K562 (cell line): Measurements from ENCODE around the gene PAX2. TPM values are rescaled to one million over a fixed set of nuclear protein-coding genes. Genes with fewer than 3 reads are reported as not detected.

Experiments used
- ATF7 ChIP-seq: fragments of 450-650 bp; IDR thresholded peaks from 2 replicates; pipeline ENCODE4 v1.7.1; 2014; ENCODE audit warnings: mild to moderate bottlenecking, moderate library complexity
- BCL6 ChIP-seq: fragments of 250-450 bp; sonication (Bioruptor Pico); IDR thresholded peaks from 2 replicates; pipeline ENCODE4 v1.4.0; 2020
- BMI1 ChIP-seq: fragments of 150-350 bp; IDR thresholded peaks from 2 replicates; pipeline ENCODE4 v1.6.1; 2014; ENCODE audit warnings: low read length
- CEBPB ChIP-seq: fragments of 450-650 bp; IDR thresholded peaks from 2 replicates; pipeline ENCODE4 v1.6.1; 2016; ENCODE audit warnings: missing genetic modification characterization, missing compliant biosample characterization
- DNMT1 ChIP-seq: fragments of 450-650 bp; IDR thresholded peaks from 2 replicates; pipeline ENCODE4 v1.6.1; 2016; ENCODE audit warnings: antibody characterized with exemption, mild to moderate bottlenecking
- GABPB2 ChIP-seq: fragments of 250-450 bp; sonication (Bioruptor Pico); conservative IDR thresholded peaks from 2 replicates; pipeline ENCODE4 v1.5.1; 2021; ENCODE audit warnings: mild to moderate bottlenecking
- HDAC2 ChIP-seq: fragments of 450-650 bp; IDR thresholded peaks from 2 replicates; pipeline ENCODE4 v1.6.1; 2016; ENCODE audit warnings: mild to moderate bottlenecking
- HMBOX1 ChIP-seq: sonication (generic); IDR thresholded peaks from 2 replicates; pipeline ENCODE4 v1.6.1; 2016
- KDM1A ChIP-seq, 2 experiments: fragments of 450-650 bp; IDR thresholded peaks; 2 replicates each; pipeline ENCODE4 v1.6.1; 2016; ENCODE audit warnings: mild to moderate bottlenecking in 2 of 2
- KDM2B ChIP-seq: fragments of 250-450 bp; sonication (Bioruptor Pico); IDR thresholded peaks from 2 replicates; pipeline ENCODE4 v1.8.0; 2021; ENCODE audit warnings: mild to moderate bottlenecking, moderate library complexity
- MEIS2 ChIP-seq: fragments of 450-650 bp; IDR thresholded peaks from 2 replicates; pipeline ENCODE4 v1.6.1; 2014; ENCODE audit warnings: mild to moderate bottlenecking; ENCODE audit not compliant: partially characterized antibody
- MLLT1 ChIP-seq, 2 experiments: fragments of 450-650 bp; IDR thresholded peaks; 2 replicates each; pipeline ENCODE4 v1.6.1; 2016
- MYNN ChIP-seq, 2 experiments: sonication (generic); formaldehyde crosslinking in 1 of 2; IDR thresholded peaks; 2 replicates each; pipeline versions ENCODE4 v1.5.0 to v1.6.1; 2016 to 2020; ENCODE audit warnings: antibody characterized with exemption in 1 of 2, missing genetic modification reagents in 1 of 2
- NELFE ChIP-seq: IDR thresholded peaks from 2 replicates; pipeline ENCODE4 v1.6.1; 2011; ENCODE audit warnings: mild to moderate bottlenecking; ENCODE audit not compliant: insufficient read depth, insufficient read length
- RAD51 ChIP-seq: fragments of 450-650 bp; IDR thresholded peaks from 2 replicates; pipeline ENCODE4 v1.7.1; 2016; ENCODE audit warnings: low read depth, mild to moderate bottlenecking, borderline replicate concordance
- RREB1 ChIP-seq: fragments of 250-450 bp; sonication (Bioruptor Pico); IDR thresholded peaks from 2 replicates; pipeline ENCODE4 v1.4.0; 2020
- RUNX1 ChIP-seq: sonication (generic); IDR thresholded peaks from 2 replicates; pipeline ENCODE4 v1.6.1; 2016; ENCODE audit warnings: antibody characterized with exemption, low read depth
- TRIM24 ChIP-seq, 2 experiments: fragments of 450-650 bp; IDR thresholded peaks; 2 replicates each; pipeline ENCODE4 v1.6.1; 2016
- ZBTB1 ChIP-seq: sonication (generic); formaldehyde crosslinking; IDR thresholded peaks from 2 replicates; pipeline ENCODE4 v1.8.1; 2023; ENCODE audit warnings: missing genetic modification reagents, low read depth, mild to moderate bottlenecking, borderline replicate concordance
- ZBTB8A ChIP-seq: fragments of 450-650 bp; IDR thresholded peaks from 2 replicates; pipeline ENCODE4 v1.6.1; 2018; ENCODE audit warnings: mild to moderate bottlenecking, moderate library complexity; ENCODE audit not compliant: partially characterized antibody
- ZNF57 ChIP-seq: fragments of 450-650 bp; formaldehyde crosslinking; IDR thresholded peaks from 2 replicates; pipeline ENCODE4 v1.4.0; 2020; ENCODE audit warnings: mild to moderate bottlenecking, moderate library complexity
- ZSCAN32 ChIP-seq: fragments of 450-650 bp; formaldehyde crosslinking; IDR thresholded peaks from 2 replicates; pipeline ENCODE4 v1.4.0; 2020; ENCODE audit warnings: mild to moderate bottlenecking, moderate library complexity
- polyA plus RNA-seq, 8 experiments: library from polyadenylated mRNA; depleted of rRNA in 4 of 8; stranded (reverse) in 5 of 8; unstranded in 3 of 8; fragments of >200 nt; fragmentation: Nextera tagmentation in 2 of 8; fragmentation: Illumina TruSeq in 1 of 8; extraction: Ambion mirVana in 2 of 8; extraction: Trizol in 1 of 8; gene quantifications; 2 replicates each; pipeline versions ENCODE4 v1.2.1 to v1.2.3, GENCODE V29; 2011 to 2014; ENCODE audit warnings: inconsistent platforms in 1 of 8, missing spikeins in 1 of 8
- total RNA-seq, 7 experiments: library from RNA; depleted of rRNA in 6 of 7; stranded (reverse); fragments of >200 nt in 6 of 7; fragmentation: Illumina TruSeq in 2 of 7; extraction: Trizol in 2 of 7; gene quantifications; 2 replicates each; pipeline versions ENCODE4 v1.2.1 to v1.2.3, GENCODE V29; 2011 to 2021; ENCODE audit warnings: low replicate concordance in 1 of 7
- TF ChIP-seq, protein P1 (sequence below): sonication (generic); formaldehyde crosslinking; IDR thresholded peaks from 2 replicates; pipeline ENCODE4 v1.9.0; 2022; ENCODE audit warnings: mild to moderate bottlenecking, missing genetic modification reagents

Gene PAX2
- total and polyA plus RNA-seq, 9 of the 15 experiments (the other 6 are each of a cell fraction or from before 2014, with no cell fraction given): not detected

- TF ChIP-seq, protein P1, sequence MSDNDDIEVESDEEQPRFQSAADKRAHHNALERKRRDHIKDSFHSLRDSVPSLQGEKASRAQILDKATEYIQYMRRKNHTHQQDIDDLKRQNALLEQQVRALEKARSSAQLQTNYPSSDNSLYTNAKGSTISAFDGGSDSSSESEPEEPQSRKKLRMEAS (CRISPR knock-in tag): no peak
- no peak for TF ChIP-seq DNMT1
- TF ChIP-seq MLLT1 (IDR thresholded peaks at IDR 0.05): no peak
- TF ChIP-seq GABPB2 (CRISPR knock-in tag): no peak
- no peak for TF ChIP-seq RREB1 (CRISPR knock-in tag)
- peak; percentile 50; the same call in 1 of the 2 replicates for TF ChIP-seq ATF7
- no peak for TF ChIP-seq ZNF57 (CRISPR knock-in tag)
- no peak for TF ChIP-seq MYNN (IDR thresholded peaks at IDR 0.05)
- TF ChIP-seq MYNN (CRISPR knock-in tag; IDR thresholded peaks at IDR 0.05): no peak
- no peak for TF ChIP-seq RUNX1
- peak; percentile 51 for TF ChIP-seq HMBOX1
- TF ChIP-seq NELFE: no peak
- peak; percentile 21 to 36; a peak in 2 of 4 replicates for TF ChIP-seq TRIM24 (IDR thresholded peaks at IDR 0.05)
- TF ChIP-seq RAD51: peak; percentile 42; the same call in 1 of the 2 replicates
- TF ChIP-seq ZBTB1: no peak
- peak; percentile 55 for TF ChIP-seq CEBPB (tag)
- TF ChIP-seq MEIS2: no peak
- TF ChIP-seq ZSCAN32: 0 out of 2 replicates have a peak, but pooled peaks have one; percentile 23
- no peak for TF ChIP-seq ZBTB8A
- no peak for TF ChIP-seq HDAC2
- no peak for TF ChIP-seq BCL6 (CRISPR knock-in tag)
- TF ChIP-seq BMI1: no peak
- TF ChIP-seq KDM2B (CRISPR knock-in tag): no peak
- TF ChIP-seq KDM1A (IDR thresholded peaks at IDR 0.05): no peak
Observed at GRCh38 chr10:100838986-100839385, 93.6 kb downstream of the PAX2 start (continued).
